KMS-11 (cell line): ENCODE data around the gene MAPK9.

Source experiments
- H2AFZ ChIP-seq: fragments of 200-600 bp; sonication (generic); 2 replicates; pipeline ENCODE4 v1.6.1; 2016; ENCODE audit warnings: antibody characterized with exemption, mixed run types, low read depth
- H3K27ac ChIP-seq: fragments of 200-600 bp; sonication (generic); 2 replicates; pipeline ENCODE4 v1.6.1; 2016; ENCODE audit warnings: mild to moderate bottlenecking, mixed run types
- H3K27me3 ChIP-seq: fragments of 200-600 bp; sonication (generic); 2 replicates; pipeline ENCODE4 v1.6.1; 2017; ENCODE audit warnings: mild to moderate bottlenecking, low read depth, mixed run types, moderate library complexity; ENCODE audit not compliant: insufficient read depth
- H3K36me3 ChIP-seq: fragments of 200-600 bp; sonication (generic); 2 replicates; pipeline ENCODE4 v1.6.1; 2017; ENCODE audit warnings: mild to moderate bottlenecking, mixed run types; ENCODE audit not compliant: insufficient read depth
- H3K4me1 ChIP-seq: fragments of 200-600 bp; sonication (generic); 2 replicates; pipeline ENCODE4 v1.6.1; 2016; ENCODE audit warnings: mild to moderate bottlenecking, low read depth, mixed run types; ENCODE audit not compliant: poor library complexity, severe bottlenecking
- H3K4me2 ChIP-seq: fragments of 200-600 bp; sonication (generic); 2 replicates; pipeline ENCODE4 v1.7.0; 2016; ENCODE audit warnings: mild to moderate bottlenecking, mixed run types
- H3K4me3 ChIP-seq: fragments of 200-600 bp; sonication (generic); IDR thresholded peaks from 2 replicates; pipeline ENCODE4 v1.6.1; 2017; ENCODE audit warnings: low read depth, low read length, mixed read lengths; ENCODE audit not compliant: insufficient read depth
- H3K79me2 ChIP-seq: fragments of 200-600 bp; sonication (generic); 2 replicates; pipeline ENCODE4 v1.6.1; 2016; ENCODE audit warnings: low read depth, mixed run types; ENCODE audit not compliant: insufficient read depth
- H3K9ac ChIP-seq: fragments of 200-600 bp; sonication (generic); 2 replicates; pipeline ENCODE4 v1.6.1; 2016; ENCODE audit warnings: mild to moderate bottlenecking, mixed run types
- H4K20me1 ChIP-seq: fragments of 200-600 bp; sonication (generic); 2 replicates; pipeline ENCODE4 v1.6.1; 2016; ENCODE audit warnings: mild to moderate bottlenecking, mixed run types; ENCODE audit not compliant: insufficient read depth
- TF ChIP-seq, protein P1 (sequence below): fragments of 200-600 bp; sonication (generic); conservative IDR thresholded peaks from 2 replicates; pipeline ENCODE4 v1.6.1; 2017; ENCODE audit warnings: low read depth, mild to moderate bottlenecking, antibody characterized with exemption, low read length, moderate library complexity, mixed read lengths

Gene MAPK9

DNA sequence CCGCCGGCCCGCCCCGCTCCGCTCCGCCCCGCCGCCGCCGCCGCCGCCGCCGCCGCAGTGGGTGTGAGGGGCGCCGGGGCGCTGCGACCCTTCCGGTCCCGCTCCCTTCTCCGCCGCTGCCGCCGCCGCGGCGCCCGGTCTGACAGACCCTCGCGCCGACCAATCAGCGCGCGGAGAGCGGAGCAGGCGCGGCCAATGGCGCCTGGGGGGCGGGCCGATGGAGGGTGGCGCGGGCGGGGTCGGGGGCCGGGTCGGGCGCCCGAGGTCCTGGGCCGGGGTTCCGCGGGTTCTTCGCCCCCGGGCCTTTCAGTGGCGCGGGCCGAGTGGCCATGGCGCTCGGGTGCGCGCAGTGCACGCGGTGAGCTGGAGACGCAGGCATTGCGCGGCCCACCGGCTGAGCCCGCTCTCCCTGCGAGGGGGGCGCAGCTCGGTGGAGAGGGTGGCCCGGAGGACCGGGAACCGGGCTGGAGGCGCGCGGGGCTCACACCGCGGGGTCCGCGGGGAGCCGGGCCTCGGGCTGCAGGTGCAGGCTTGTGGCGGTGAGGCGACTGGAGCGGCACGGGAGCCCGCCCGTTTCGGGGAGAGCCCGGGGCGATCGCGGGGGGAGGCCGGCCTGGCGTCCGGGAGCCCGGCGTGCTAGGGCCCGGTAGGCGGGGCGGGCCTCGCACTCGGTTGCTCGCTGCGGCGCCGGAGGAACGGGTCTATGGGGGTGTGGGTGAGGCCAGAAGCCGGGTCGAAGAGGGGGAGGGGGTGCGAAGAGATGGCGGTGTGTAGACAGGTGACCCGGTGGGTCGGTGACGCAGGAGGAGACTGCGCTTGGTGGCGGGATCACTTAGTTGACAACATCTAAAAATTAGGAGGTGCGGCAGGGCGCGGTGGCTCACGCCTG, at the start of gene MAPK9:
Gene MAPK9 (minus strand): TSS at position 141 of the 889 bp plus-strand sequence. CDS start 11,522 bp downstream, outside the sequence.
- H3K4me3 ChIP-seq: no peak within 1 kb of the TSS
- H3K27me3 ChIP-seq: no peaks in the 10 kb centered on the region
- no peaks in the 10 kb centered on the region for H3K36me3 ChIP-seq
- H3K9ac ChIP-seq: peak within 1 kb of the TSS; percentile 58; the same call in 1 of the 2 replicates
- H3K4me2 ChIP-seq: peak within 1 kb of the TSS; percentile 76; the same call in 1 of the 2 replicates
- H3K79me2 ChIP-seq: no peaks in the 10 kb centered on the region; the same call in 1 of the 2 replicates
- TF ChIP-seq, protein P1, sequence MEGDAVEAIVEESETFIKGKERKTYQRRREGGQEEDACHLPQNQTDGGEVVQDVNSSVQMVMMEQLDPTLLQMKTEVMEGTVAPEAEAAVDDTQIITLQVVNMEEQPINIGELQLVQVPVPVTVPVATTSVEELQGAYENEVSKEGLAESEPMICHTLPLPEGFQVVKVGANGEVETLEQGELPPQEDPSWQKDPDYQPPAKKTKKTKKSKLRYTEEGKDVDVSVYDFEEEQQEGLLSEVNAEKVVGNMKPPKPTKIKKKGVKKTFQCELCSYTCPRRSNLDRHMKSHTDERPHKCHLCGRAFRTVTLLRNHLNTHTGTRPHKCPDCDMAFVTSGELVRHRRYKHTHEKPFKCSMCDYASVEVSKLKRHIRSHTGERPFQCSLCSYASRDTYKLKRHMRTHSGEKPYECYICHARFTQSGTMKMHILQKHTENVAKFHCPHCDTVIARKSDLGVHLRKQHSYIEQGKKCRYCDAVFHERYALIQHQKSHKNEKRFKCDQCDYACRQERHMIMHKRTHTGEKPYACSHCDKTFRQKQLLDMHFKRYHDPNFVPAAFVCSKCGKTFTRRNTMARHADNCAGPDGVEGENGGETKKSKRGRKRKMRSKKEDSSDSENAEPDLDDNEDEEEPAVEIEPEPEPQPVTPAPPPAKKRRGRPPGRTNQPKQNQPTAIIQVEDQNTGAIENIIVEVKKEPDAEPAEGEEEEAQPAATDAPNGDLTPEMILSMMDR: no peak
- no peaks in the 10 kb centered on the region for H4K20me1 ChIP-seq
- no peaks in the 10 kb centered on the region for H3K4me1 ChIP-seq
- H2AFZ ChIP-seq: peak within 1 kb of the TSS; percentile 64; the same call in 1 of the 2 replicates
- H3K27ac ChIP-seq: peak within 1 kb of the TSS; percentile 38; the same call in 1 of the 2 replicates

DNA sequence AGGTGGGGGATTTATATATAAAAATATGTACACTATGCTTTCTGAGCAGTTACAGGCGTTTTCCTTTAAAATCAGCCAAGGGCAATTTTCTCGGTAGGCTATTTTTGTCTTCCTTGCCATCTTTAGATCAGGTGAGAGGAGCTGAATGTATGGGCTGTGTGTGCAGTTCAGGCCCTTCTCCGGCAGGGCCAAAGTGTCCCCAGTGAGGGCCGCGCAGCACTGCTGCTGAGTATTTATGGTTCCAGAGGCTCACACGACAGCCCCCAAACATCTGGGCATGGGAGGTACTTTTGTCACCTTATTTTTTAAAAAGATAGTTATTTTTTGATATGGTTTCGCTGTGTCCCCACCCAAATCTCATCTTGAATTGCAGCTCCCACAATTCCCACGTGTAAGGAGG, 49.7 kb upstream of the MAPK9 start:
- TF ChIP-seq, protein P1: no peak
- Histone ChIP-seq H3K36me3 (no peaks in the 10 kb centered on the region), H4K20me1 (no peaks in the 10 kb centered on the region), H3K27ac (no peak overlapping the region), H3K4me1 (no peaks in the 10 kb centered on the region), H3K27me3 (no peaks in the 10 kb centered on the region), H2AFZ (no peak overlapping the region), H3K9ac (no peak overlapping the region), H3K79me2 (no peaks in the 10 kb centered on the region), H3K4me2 (no peak overlapping the region), H3K4me3 (no peak overlapping the region)

DNA sequence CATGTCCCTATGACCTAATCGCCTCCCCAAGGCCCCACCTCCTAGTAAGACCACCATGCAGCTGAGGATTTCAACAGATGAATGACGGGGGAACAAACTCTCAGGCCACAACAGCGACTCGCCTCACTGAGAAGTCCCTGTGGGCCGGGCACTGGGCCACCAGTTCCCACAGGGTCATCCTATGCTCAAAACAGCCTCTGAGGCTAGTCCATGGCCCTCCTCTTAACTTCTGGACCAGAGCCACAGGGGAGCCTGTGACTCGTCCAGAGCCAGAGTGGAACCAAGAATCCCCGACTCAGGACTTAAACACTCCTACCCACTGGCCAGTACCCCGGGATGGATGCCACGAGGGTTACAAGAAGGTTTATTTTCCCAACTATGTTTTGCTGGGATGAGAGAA, 49.0 kb upstream of the MAPK9 start:
- Histone ChIP-seq H4K20me1 (no peaks in the 10 kb centered on the region), H3K9ac (no peak overlapping the region), H3K4me1 (no peaks in the 10 kb centered on the region), H2AFZ (no peak overlapping the region), H3K27me3 (no peaks in the 10 kb centered on the region), H3K27ac (no peak overlapping the region), H3K4me2 (no peak overlapping the region), H3K36me3 (no peaks in the 10 kb centered on the region), H3K79me2 (no peaks in the 10 kb centered on the region), H3K4me3 (no peak overlapping the region)
- TF ChIP-seq, protein P1: no peak

DNA sequence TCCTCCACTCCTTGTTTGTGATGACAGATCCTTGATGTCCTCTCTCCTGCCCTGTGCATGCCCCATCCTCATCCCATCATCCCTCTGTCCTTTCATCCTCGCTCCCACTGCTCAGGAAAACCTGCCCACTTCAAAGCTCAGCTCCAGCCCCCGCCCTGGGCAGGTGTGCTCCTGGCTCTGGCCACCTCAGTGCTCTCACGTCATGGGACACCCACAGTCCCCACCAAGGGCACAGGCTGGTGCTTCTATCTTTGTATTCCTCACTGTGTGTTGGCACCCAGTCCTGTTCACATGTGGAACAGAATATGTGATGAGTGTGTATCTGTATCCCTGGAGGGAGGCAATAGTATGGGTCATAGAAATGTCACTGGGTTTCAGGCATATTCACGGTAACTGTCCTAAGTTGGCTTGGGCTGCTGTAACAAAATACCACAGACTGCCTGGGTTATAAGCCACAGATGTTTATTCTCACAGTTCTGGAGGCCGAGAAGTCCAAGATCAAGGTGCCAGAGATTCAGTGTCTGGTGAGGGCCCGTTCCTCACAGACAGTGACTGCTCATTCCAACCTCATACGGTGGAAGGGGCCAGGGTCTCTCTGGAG, 47.8 kb upstream of the MAPK9 start:
- no peaks in the 10 kb centered on the region for H4K20me1 ChIP-seq

More for the DNA sequence above, 47.8 kb upstream of the MAPK9 start:
- no peaks in the 10 kb centered on the region for H3K4me1 ChIP-seq
- no peak overlapping the region for H3K9ac ChIP-seq
- H3K79me2 ChIP-seq: no peaks in the 10 kb centered on the region
- TF ChIP-seq, protein P1: no peak
- no peak overlapping the region for H3K4me2 ChIP-seq
- H3K27ac ChIP-seq: no peak overlapping the region
- no peaks in the 10 kb centered on the region for H3K27me3 ChIP-seq
- no peaks in the 10 kb centered on the region for H3K36me3 ChIP-seq
- no peak overlapping the region for H3K4me3 ChIP-seq
- H2AFZ ChIP-seq: no peak overlapping the region
